Endodermal cell (in vitro differentiated cells): ENCODE data around the gene NCLN. TPM values are rescaled to one million over a fixed set of nuclear protein-coding genes. Genes with fewer than 3 reads are reported as not detected.

Experiments used
- DNase-seq: peaks from one replicate; pipeline ENCODE4 v3.0.0-alpha.2; 2017
- H3K27ac ChIP-seq: 2 replicates; pipeline ENCODE4 v1.5.1; 2013; ENCODE audit warnings: mild to moderate bottlenecking, low read depth, low read length, moderate library complexity
- H3K27me3 ChIP-seq: 2 replicates; pipeline ENCODE4 v1.6.1; 2013; ENCODE audit warnings: mild to moderate bottlenecking, low read length, moderate library complexity; ENCODE audit not compliant: insufficient read depth, control insufficient read depth, poor library complexity, severe bottlenecking
- H3K36me3 ChIP-seq: 2 replicates; pipeline ENCODE4 v1.7.0; 2013; ENCODE audit warnings: mild to moderate bottlenecking, low read length, moderate library complexity; ENCODE audit not compliant: control insufficient read depth, insufficient read depth
- H3K4me1 ChIP-seq: one replicate; pipeline ENCODE4 v1.7.0; 2013; ENCODE audit warnings: low read length; ENCODE audit not compliant: control insufficient read depth, insufficient read depth
- H3K4me3 ChIP-seq: 2 replicates; pipeline ENCODE4 v1.5.1; 2013; ENCODE audit warnings: mild to moderate bottlenecking, low read length, moderate library complexity
- H3K9ac ChIP-seq: 2 replicates; pipeline ENCODE4 v1.6.1; 2013; ENCODE audit warnings: mild to moderate bottlenecking, low read length, moderate library complexity; ENCODE audit not compliant: poor library complexity, severe bottlenecking; ENCODE audit errors: extremely low read depth
- H3K9me3 ChIP-seq: 2 replicates; pipeline ENCODE4 v1.6.1; 2013; ENCODE audit warnings: mild to moderate bottlenecking, low read length, moderate library complexity; ENCODE audit not compliant: control insufficient read depth
- H3K27ac Mint-ChIP-seq: 2 replicates; pipeline ENCODE4 v1.8.0; 2020; ENCODE audit warnings: mixed read lengths
- H3K27me3 Mint-ChIP-seq: 2 replicates; pipeline ENCODE4 v1.8.0; 2021; ENCODE audit warnings: mild to moderate bottlenecking, mixed read lengths; ENCODE audit not compliant: insufficient read depth
- H3K36me3 Mint-ChIP-seq: 2 replicates; pipeline ENCODE4 v1.8.0; 2020; ENCODE audit warnings: low read depth, mixed read lengths
- H3K4me1 Mint-ChIP-seq: 2 replicates; pipeline ENCODE4 v1.8.0; 2020; ENCODE audit warnings: mixed read lengths
- H3K4me3 Mint-ChIP-seq: 2 replicates; pipeline ENCODE4 v1.8.0; 2020; ENCODE audit warnings: mild to moderate bottlenecking, moderate library complexity, mixed read lengths
- H3K9me3 Mint-ChIP-seq: 2 replicates; pipeline ENCODE4 v1.8.0; 2020; ENCODE audit warnings: mild to moderate bottlenecking, mixed read lengths
- WGBS, 2 experiments: methylation state at CpG; one replicate each; pipeline versions ENCODE4 v1.1.5 to v1.1.7; 2013; ENCODE audit warnings: missing lambda C conversion rate in 2 of 2, mixed read lengths in 1 of 2; ENCODE audit not compliant: insufficient coverage in 1 of 2, insufficient read length in 1 of 2; 5-methylcytosine and 5-hydroxymethylcytosine counted together
- total RNA-seq, 2 donors: library from RNA; stranded (reverse); fragmentation: NEBNext Ultra II Directional in 1 of 2; extraction: Animal tissue kit (Norgen Biotek cat#: 25700) in 1 of 2; gene quantifications; 2 replicates in 1 of 2; 3 replicates in 1 of 2; pipeline ENCODE4 v1.2.1, GENCODE V29; 2021
- TF ChIP-seq, protein P1 (sequence below): fragments of 200-600 bp; sonication (generic); conservative IDR thresholded peaks from 2 replicates; pipeline ENCODE4 v1.5.0; 2021; ENCODE audit warnings: antibody characterized with exemption, mild to moderate bottlenecking

The NCLN gene
- total RNA-seq, 2 donors from 2014 or later, result 80.6 to 91.2 TPM

DNA sequence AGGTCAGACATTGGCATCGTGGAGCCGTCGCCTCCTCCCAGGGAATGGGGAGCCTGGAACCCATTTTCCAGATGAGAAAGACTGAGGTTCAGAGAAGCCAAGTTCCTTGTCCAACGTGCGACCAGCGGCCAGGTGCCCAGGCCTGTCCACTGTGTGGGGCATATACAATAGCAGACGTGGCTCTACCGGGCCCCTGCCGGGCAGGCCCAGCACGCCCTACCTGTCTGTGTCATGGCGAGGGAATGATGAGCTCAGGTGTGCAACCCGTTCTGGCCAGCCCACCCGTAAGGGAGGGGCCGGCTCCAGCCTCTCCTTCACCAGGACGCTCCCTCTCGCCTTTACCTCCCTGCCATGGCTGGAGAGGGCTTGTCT lies 49.1 kb upstream of the NCLN start:
- Histone ChIP-seq H3K4me3 (no peak overlapping the region), H3K27me3 (no peaks in the 10 kb centered on the region), H3K27ac (no peak overlapping the region), H3K9ac (no peak overlapping the region), H3K4me1 (no peaks in the 10 kb centered on the region), H3K36me3 (no peaks in the 10 kb centered on the region), H3K9me3 (no peaks in the 10 kb centered on the region)
- 87 to 92% methylated on average over 13 to 14 of the region's 16 CpGs for WGBS, 2 experiments
- TF ChIP-seq, protein P1, sequence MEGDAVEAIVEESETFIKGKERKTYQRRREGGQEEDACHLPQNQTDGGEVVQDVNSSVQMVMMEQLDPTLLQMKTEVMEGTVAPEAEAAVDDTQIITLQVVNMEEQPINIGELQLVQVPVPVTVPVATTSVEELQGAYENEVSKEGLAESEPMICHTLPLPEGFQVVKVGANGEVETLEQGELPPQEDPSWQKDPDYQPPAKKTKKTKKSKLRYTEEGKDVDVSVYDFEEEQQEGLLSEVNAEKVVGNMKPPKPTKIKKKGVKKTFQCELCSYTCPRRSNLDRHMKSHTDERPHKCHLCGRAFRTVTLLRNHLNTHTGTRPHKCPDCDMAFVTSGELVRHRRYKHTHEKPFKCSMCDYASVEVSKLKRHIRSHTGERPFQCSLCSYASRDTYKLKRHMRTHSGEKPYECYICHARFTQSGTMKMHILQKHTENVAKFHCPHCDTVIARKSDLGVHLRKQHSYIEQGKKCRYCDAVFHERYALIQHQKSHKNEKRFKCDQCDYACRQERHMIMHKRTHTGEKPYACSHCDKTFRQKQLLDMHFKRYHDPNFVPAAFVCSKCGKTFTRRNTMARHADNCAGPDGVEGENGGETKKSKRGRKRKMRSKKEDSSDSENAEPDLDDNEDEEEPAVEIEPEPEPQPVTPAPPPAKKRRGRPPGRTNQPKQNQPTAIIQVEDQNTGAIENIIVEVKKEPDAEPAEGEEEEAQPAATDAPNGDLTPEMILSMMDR, result no peak
- H3K4me1 Mint-ChIP-seq, result peaks cover 3% of the 10 kb centered on the region
- no peaks in the 10 kb centered on the region for H3K27me3 Mint-ChIP-seq
- H3K9me3 Mint-ChIP-seq, result no peaks in the 10 kb centered on the region
- H3K4me3 Mint-ChIP-seq, result no peak overlapping the region
- no peaks in the 10 kb centered on the region for H3K36me3 Mint-ChIP-seq
- DNase-seq, result peak; percentile 36
- no peak overlapping the region for H3K27ac Mint-ChIP-seq

DNA sequence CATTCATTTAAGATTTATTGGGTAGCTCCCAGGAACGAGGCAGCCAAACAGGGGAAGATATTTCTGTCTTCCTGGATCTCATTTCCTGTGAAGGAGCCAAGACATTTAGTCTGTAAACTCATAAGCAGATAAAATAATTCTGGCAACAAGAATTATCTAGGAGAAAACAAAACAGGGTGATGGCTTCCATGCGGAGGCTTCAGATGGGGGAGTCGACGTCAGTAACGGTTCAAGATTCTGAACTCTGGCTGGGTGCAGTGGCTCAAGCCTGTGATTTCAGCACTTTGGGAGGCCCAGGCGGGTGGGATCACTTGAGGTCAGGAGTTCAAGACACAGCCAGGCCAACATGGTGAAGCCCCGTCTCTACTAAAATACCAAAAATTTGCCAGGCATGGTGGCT lies 48.6 kb upstream of the NCLN start:
- H3K36me3 ChIP-seq, result no peaks in the 10 kb centered on the region
- Mint-ChIP-seq H3K27ac (no peak overlapping the region), H3K4me1 (peaks cover 3% of the 10 kb centered on the region), H3K4me3 (no peak overlapping the region), H3K9me3 (no peaks in the 10 kb centered on the region), H3K36me3 (no peaks in the 10 kb centered on the region), H3K27me3 (no peaks in the 10 kb centered on the region)
- no peak overlapping the region for H3K4me3 ChIP-seq
- 92 to 96% methylated on average over 6 to 7 of the region's 7 CpGs for WGBS, 2 experiments
- no peaks in the 10 kb centered on the region for H3K27me3 ChIP-seq
- no peaks in the 10 kb centered on the region for H3K9me3 ChIP-seq
- no peak overlapping the region for H3K9ac ChIP-seq
- H3K4me1 ChIP-seq, result no peaks in the 10 kb centered on the region
- TF ChIP-seq, protein P1, result no peak
- no peak for DNase-seq
- no peak overlapping the region for H3K27ac ChIP-seq

DNA sequence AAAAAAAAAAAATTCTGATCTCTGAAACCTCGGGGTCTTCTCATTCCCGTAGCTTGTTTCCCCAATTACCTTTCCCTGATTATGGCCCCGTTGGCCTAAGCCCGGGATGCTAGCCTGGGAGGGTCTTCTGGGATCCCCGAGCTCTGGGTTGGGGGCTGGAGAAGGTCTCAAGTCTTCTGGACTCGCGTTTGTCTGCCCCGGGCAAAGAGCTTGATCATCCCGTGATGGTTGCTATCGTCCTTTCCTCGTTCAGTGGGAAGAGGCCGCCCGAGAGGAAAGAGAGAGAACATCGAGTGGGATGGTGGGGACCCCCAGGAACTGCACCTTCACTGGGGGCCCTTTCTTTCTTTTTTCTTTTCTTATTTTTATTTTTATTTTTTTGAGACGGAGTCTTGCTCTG lies 47.5 kb upstream of the NCLN start:
- no peak for DNase-seq
- no peaks in the 10 kb centered on the region for H3K4me1 ChIP-seq
- Mint-ChIP-seq H3K27ac (no peak overlapping the region), H3K4me3 (no peak overlapping the region), H3K27me3 (peaks cover 1% of the 10 kb centered on the region), H3K36me3 (no peaks in the 10 kb centered on the region), H3K9me3 (no peaks in the 10 kb centered on the region), H3K4me1 (no peaks in the 10 kb centered on the region)
- TF ChIP-seq, protein P1, result no peak
- no peaks in the 10 kb centered on the region for H3K27me3 ChIP-seq
- H3K9me3 ChIP-seq, result no peaks in the 10 kb centered on the region
- H3K9ac ChIP-seq, result no peak overlapping the region
- no peak overlapping the region for H3K27ac ChIP-seq
- WGBS, 2 experiments, result 82 to 84% methylated on average over 2 to 14 of the region's 15 CpGs
- no peaks in the 10 kb centered on the region for H3K36me3 ChIP-seq
- H3K4me3 ChIP-seq, result no peak overlapping the region
